IMR-90 (cell line): ENCODE data around the gene CITED2. TPM values are rescaled to one million over a fixed set of nuclear protein-coding genes. Genes with fewer than 3 reads are reported as not detected.

Source experiments
- ATAC-seq: fragments of 200-7000 bp; cut with Tn5 transposase; 2 replicates; pipeline ENCODE4 v1.9.1; 2020; ENCODE audit warnings: low read depth, mild to moderate bottlenecking, moderate library complexity
- BruUV-seq: library from RNA; stranded (reverse); fragments of 400-500 nt; replicated peaks from 2 replicates; lab custom pipeline; 2021; lab: Mats Ljungman, UMichigan
- CTCF ChIA-PET: fragments of 300-600 bp; formaldehyde crosslinking; extraction: SDS; loops from one replicate; lab custom pipeline; 2021; ENCODE audit warnings: antibody characterized with exemption; lab: Yijun Ruan, JAX
- POLR2A ChIA-PET: fragments of 300-600 bp; sonication (Branson Sonifier 250); formaldehyde crosslinking; loops from one replicate; lab custom pipeline; 2022; ENCODE audit warnings: antibody characterized with exemption; ENCODE audit not compliant: unreplicated experiment; lab: Charles Lee
- DNase-seq: peaks from one replicate; pipeline ENCODE4 v3.0.0; 2013
- H2AFZ ChIP-seq: replicated peaks from 2 replicates; pipeline ENCODE3; 2013; ENCODE audit warnings: low read length, mild to moderate bottlenecking; ENCODE audit not compliant: poor library complexity
- H2AK5ac ChIP-seq: 2 replicates; pipeline ENCODE4 v1.6.1; 2013; ENCODE audit warnings: low read depth, low read length, inconsistent platforms
- H2AK9ac ChIP-seq: replicated peaks from 2 replicates; pipeline ENCODE3; 2013; ENCODE audit warnings: mild to moderate bottlenecking, low read depth, low read length, moderate library complexity; ENCODE audit not compliant: poor library complexity
- H2BK120ac ChIP-seq: 2 replicates; pipeline ENCODE4 v1.6.1; 2013; ENCODE audit warnings: low read depth, low read length, inconsistent platforms
- H2BK15ac ChIP-seq: 3 replicates; pipeline ENCODE4 v1.6.1; 2013; ENCODE audit warnings: low read depth, low read length, inconsistent platforms
- H2BK20ac ChIP-seq: 2 replicates; pipeline ENCODE4 v1.6.1; 2013; ENCODE audit warnings: low read depth, mild to moderate bottlenecking, inconsistent platforms, low read length, moderate library complexity
- H2BK5ac ChIP-seq: 2 replicates; pipeline ENCODE4 v1.6.1; 2013; ENCODE audit warnings: mild to moderate bottlenecking, low read depth, low read length, inconsistent platforms; ENCODE audit not compliant: poor library complexity, severe bottlenecking
- H3K14ac ChIP-seq: replicated peaks from 2 replicates; pipeline ENCODE4 v1.6.1; 2013; ENCODE audit warnings: low read depth, low read length, inconsistent platforms
- H3K18ac ChIP-seq: 2 replicates; pipeline ENCODE4 v1.6.1; 2013; ENCODE audit warnings: low read depth, low read length, control low read depth
- H3K23ac ChIP-seq: 2 replicates; pipeline ENCODE4 v1.6.1; 2013; ENCODE audit warnings: low read depth, low read length, inconsistent platforms
- H3K27ac ChIP-seq: 2 replicates; pipeline ENCODE4 v1.5.1; 2013; ENCODE audit warnings: mild to moderate bottlenecking, control low read depth, low read length; ENCODE audit not compliant: insufficient read depth
- H3K27me3 ChIP-seq: 2 replicates; pipeline ENCODE4 v1.6.1; 2013; ENCODE audit warnings: low read length; ENCODE audit not compliant: control insufficient read depth, insufficient read depth
- H3K36me3 ChIP-seq: 2 replicates; pipeline ENCODE4 v1.6.1; 2013; ENCODE audit warnings: low read length, mixed read lengths; ENCODE audit not compliant: control insufficient read depth, insufficient read depth
- H3K4ac ChIP-seq: 2 replicates; pipeline ENCODE4 v1.6.1; 2013; ENCODE audit warnings: low read depth, low read length, inconsistent platforms
- H3K4me1 ChIP-seq: 2 replicates; pipeline ENCODE4 v1.6.1; 2013; ENCODE audit warnings: low read length, mixed read lengths; ENCODE audit not compliant: control insufficient read depth, insufficient read depth
- H3K4me2 ChIP-seq: 2 replicates; pipeline ENCODE4 v1.6.1; 2013; ENCODE audit warnings: low read depth, mild to moderate bottlenecking, control low read depth, low read length, moderate library complexity
- H3K4me3 ChIP-seq: 2 replicates; pipeline ENCODE4 v1.5.1; 2013; ENCODE audit warnings: low read depth, mild to moderate bottlenecking, control low read depth, low read length, moderate library complexity; ENCODE audit not compliant: insufficient read depth
- H3K56ac ChIP-seq: 2 replicates; pipeline ENCODE4 v1.6.1; 2013; ENCODE audit warnings: low read length, inconsistent platforms; ENCODE audit not compliant: insufficient read depth; ENCODE audit errors: extremely low read depth
- H3K79me1 ChIP-seq, 2 experiments: 2 replicates each; pipeline ENCODE4 v1.6.1; 2013; ENCODE audit warnings: low read length in 2 of 2, inconsistent platforms in 1 of 2, low read depth in 1 of 2
- H3K9ac ChIP-seq: 2 replicates; pipeline ENCODE4 v1.6.1; 2013; ENCODE audit warnings: low read depth, low read length, control low read depth
- H3K9me1 ChIP-seq: 2 replicates; pipeline ENCODE4 v1.6.1; 2013; ENCODE audit warnings: low read length, inconsistent platforms; ENCODE audit not compliant: insufficient read depth
- H3K9me3 ChIP-seq: 2 replicates; pipeline ENCODE4 v1.6.1; 2013; ENCODE audit warnings: low read length; ENCODE audit not compliant: control insufficient read depth, insufficient read depth
- H4K20me1 ChIP-seq: 2 replicates; pipeline ENCODE4 v1.6.1; 2013; ENCODE audit warnings: low read length, inconsistent platforms; ENCODE audit not compliant: insufficient read depth
- H4K5ac ChIP-seq: 2 replicates; pipeline ENCODE4 v1.6.1; 2013; ENCODE audit warnings: mild to moderate bottlenecking, low read depth, low read length, control low read depth
- H4K8ac ChIP-seq, 2 experiments: 2 replicates each; pipeline ENCODE4 v1.6.1; 2013; ENCODE audit warnings: low read depth in 2 of 2, low read length in 2 of 2, control low read depth in 1 of 2, inconsistent platforms in 1 of 2
- H4K91ac ChIP-seq: 2 replicates; pipeline ENCODE4 v1.6.1; 2013; ENCODE audit warnings: low read depth, low read length, inconsistent platforms; ENCODE audit not compliant: insufficient read depth
- BHLHE40 ChIP-seq: fragments of 150-350 bp; IDR thresholded peaks from 2 replicates; pipeline ENCODE4 v1.6.1; 2016; ENCODE audit warnings: mild to moderate bottlenecking, low read depth, low read length
- CEBPB ChIP-seq: IDR thresholded peaks from 2 replicates; pipeline ENCODE4 v1.6.1; 2012; ENCODE audit warnings: low read depth, low read length, improper control_type of control experiment
- CHD1 ChIP-seq: IDR thresholded peaks from 2 replicates; pipeline ENCODE4 v1.6.1; 2012; ENCODE audit warnings: low read depth, low read length, improper control_type of control experiment
- ELK1 ChIP-seq: fragments of 150-350 bp; IDR thresholded peaks from 2 replicates; pipeline ENCODE4 v1.6.1; 2016; ENCODE audit warnings: low read depth, mild to moderate bottlenecking, low read length, moderate library complexity, borderline replicate concordance
- FOS ChIP-seq: fragments of 150-350 bp; IDR thresholded peaks from 2 replicates; pipeline ENCODE4 v1.6.1; 2016; ENCODE audit warnings: low read depth, low read length
- MAFK ChIP-seq: IDR thresholded peaks from 2 replicates; pipeline ENCODE4 v1.6.1; 2012; ENCODE audit warnings: low read depth, low read length, improper control_type of control experiment
- MAZ ChIP-seq: IDR thresholded peaks from 2 replicates; pipeline ENCODE4 v1.6.1; 2012; ENCODE audit warnings: low read depth, mild to moderate bottlenecking, low read length, improper control_type of control experiment, moderate library complexity, borderline replicate concordance
- MXI1 ChIP-seq: IDR thresholded peaks from 2 replicates; pipeline ENCODE4 v1.6.1; 2012; ENCODE audit warnings: low read depth, mild to moderate bottlenecking, low read length, moderate library complexity, borderline replicate concordance
- NFE2L2 ChIP-seq: fragments of 150-350 bp; IDR thresholded peaks from 2 replicates; pipeline ENCODE4 v1.6.1; 2016; ENCODE audit warnings: low read depth, mild to moderate bottlenecking, low read length
- POLR2A ChIP-seq: IDR thresholded peaks from 2 replicates; pipeline ENCODE4 v1.6.1; 2012; ENCODE audit warnings: mild to moderate bottlenecking, low read depth, low read length
- RAD21 ChIP-seq: IDR thresholded peaks from 2 replicates; pipeline ENCODE4 v1.6.1; 2012; ENCODE audit warnings: low read length, improper control_type of control experiment
- RCOR1 ChIP-seq: IDR thresholded peaks from 2 replicates; pipeline ENCODE4 v1.6.1; 2012; ENCODE audit warnings: mild to moderate bottlenecking, low read length, improper control_type of control experiment; ENCODE audit not compliant: insufficient replicate concordance
- RFX5 ChIP-seq: IDR thresholded peaks from 2 replicates; pipeline ENCODE4 v1.8.0; 2012; ENCODE audit warnings: low read depth, mild to moderate bottlenecking, low read length, moderate library complexity
- SMC3 ChIP-seq: fragments of 150-350 bp; IDR thresholded peaks from 2 replicates; pipeline ENCODE4 v1.6.1; 2016; ENCODE audit warnings: low read depth, mild to moderate bottlenecking, antibody characterized with exemption, low read length, moderate library complexity
- USF2 ChIP-seq: fragments of 150-350 bp; IDR thresholded peaks from 2 replicates; pipeline ENCODE4 v1.6.1; 2017; ENCODE audit warnings: mild to moderate bottlenecking, antibody characterized with exemption, low read length, low read depth
- WGBS, 2 experiments: methylation state at CpG; one replicate each; pipeline versions ENCODE4 v1.1.5 to v1.1.7; 2013; ENCODE audit warnings: missing lambda C conversion rate in 2 of 2; ENCODE audit not compliant: insufficient read length in 1 of 2; ENCODE audit errors: extremely low coverage in 2 of 2; 5-methylcytosine and 5-hydroxymethylcytosine counted together
- dilution Hi-C: fragments of 300-500 bp; cut with HindIII; formaldehyde crosslinking; loops from one replicate; pipeline ENCODE4 v1.14.3; 2018; ENCODE audit warnings: low sequenced_read_pairs; ENCODE audit not compliant: unreplicated experiment
- in situ Hi-C: fragments of 300-500 bp; cut with MboI; formaldehyde crosslinking; loops from 3 replicates; pipeline ENCODE4 v1.14.3; 2019; ENCODE audit warnings: low sequenced_read_pairs, inconsistent platforms, mixed read lengths
- intact Hi-C: fragments of 100-400 bp; cut with micrococcal nuclease; formaldehyde crosslinking; loops from 2 replicates; pipeline ENCODE4 v1.10.0; 2022
- polyA plus RNA-seq, 3 experiments: library from polyadenylated mRNA; depleted of rRNA; stranded (reverse); fragments of >200 nt; gene quantifications; 2 replicates each; pipeline ENCODE4 v1.2.3, GENCODE V29; 2012; ENCODE audit warnings: low replicate concordance in 1 of 3
- total RNA-seq: library from RNA; depleted of rRNA; stranded (reverse); fragments of >200 nt; gene quantifications from 2 replicates; pipeline ENCODE4 v1.2.3, GENCODE V29; 2012
- TF ChIP-seq, protein P1 (sequence below): conservative IDR thresholded peaks from 2 replicates; pipeline ENCODE4 v1.5.1; 2012; ENCODE audit warnings: mild to moderate bottlenecking, low read depth, low read length, improper control_type of control experiment

The CITED2 gene
- total and polyA plus RNA-seq, 2 of the 4 experiments (the other 2 are of a cell fraction), result 163 to 483 TPM

DNA sequence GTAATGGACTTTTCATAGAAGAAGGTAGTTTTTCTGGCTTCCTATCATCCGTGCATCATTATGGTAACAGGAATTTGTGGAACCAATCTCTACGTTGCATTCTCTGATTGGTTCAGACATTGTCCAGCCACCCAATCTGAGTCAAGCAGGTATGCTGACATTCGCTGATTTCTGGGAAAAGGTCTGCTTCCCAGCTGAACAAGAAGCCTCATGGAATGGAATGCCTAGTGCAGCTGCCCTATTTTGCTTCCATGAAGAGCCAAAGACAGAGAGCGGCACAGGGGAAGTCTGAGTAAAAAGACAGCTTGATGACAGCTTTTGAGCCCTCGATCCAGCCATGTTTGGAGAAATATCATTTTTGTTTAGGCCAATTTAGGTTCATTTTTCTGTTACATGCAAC is 44.1 kb downstream of the CITED2 start:
- H2AK5ac ChIP-seq, result no peak overlapping the region
- H3K4ac ChIP-seq, result no peak overlapping the region
- H3K79me1 ChIP-seq, result no peaks in the 10 kb centered on the region
- no peaks in the 10 kb centered on the region for H4K20me1 ChIP-seq
- ChIA-PET CTCF (no interaction called here), POLR2A (no interaction called here)
- no peak overlapping the region for H3K9ac ChIP-seq
- no peak overlapping the region for H2BK20ac ChIP-seq
- H3K23ac ChIP-seq, result no peak overlapping the region
- H3K56ac ChIP-seq, result no peak overlapping the region
- no TSS peak for BruUV-seq
- H3K4me3 ChIP-seq, result no peak overlapping the region
- intact Hi-C loops, result no loop called here
- no peaks in the 10 kb centered on the region for H3K9me3 ChIP-seq
- H3K4me1 ChIP-seq, result peaks cover 4% of the 10 kb centered on the region
- no peak overlapping the region for H3K14ac ChIP-seq
- H4K91ac ChIP-seq, result no peak overlapping the region
- no peak overlapping the region for H2BK5ac ChIP-seq
- in situ Hi-C loops, result no loop called here
- H3K18ac ChIP-seq, result no peak overlapping the region
- no peaks in the 10 kb centered on the region for H3K36me3 ChIP-seq
- no peaks in the 10 kb centered on the region for H3K27me3 ChIP-seq
- H2AK9ac ChIP-seq, result no peak overlapping the region
- no peak overlapping the region for H3K27ac ChIP-seq
- no peaks in the 10 kb centered on the region for H3K9me1 ChIP-seq
- ATAC-seq, result no peak
- WGBS, 2 experiments, result 75% methylated on average over 2 of the region's 5 CpGs; no CpG with 5 or more reads in 1 of the 2 experiments
- DNase-seq, result no peak
- no peak overlapping the region for H4K8ac ChIP-seq
- dilution Hi-C loops, result no loop called here
- TF ChIP-seq POLR2A (no peak), SMC3 (no peak), BHLHE40 (no peak), RAD21 (no peak), MXI1 (no peak), FOS (no peak), CHD1 (no peak), ELK1 (no peak), MAFK (no peak), RFX5 (no peak), USF2 (no peak), MAZ (no peak), RCOR1 (no peak), NFE2L2 (no peak), CEBPB (no peak)
- TF ChIP-seq, protein P1, sequence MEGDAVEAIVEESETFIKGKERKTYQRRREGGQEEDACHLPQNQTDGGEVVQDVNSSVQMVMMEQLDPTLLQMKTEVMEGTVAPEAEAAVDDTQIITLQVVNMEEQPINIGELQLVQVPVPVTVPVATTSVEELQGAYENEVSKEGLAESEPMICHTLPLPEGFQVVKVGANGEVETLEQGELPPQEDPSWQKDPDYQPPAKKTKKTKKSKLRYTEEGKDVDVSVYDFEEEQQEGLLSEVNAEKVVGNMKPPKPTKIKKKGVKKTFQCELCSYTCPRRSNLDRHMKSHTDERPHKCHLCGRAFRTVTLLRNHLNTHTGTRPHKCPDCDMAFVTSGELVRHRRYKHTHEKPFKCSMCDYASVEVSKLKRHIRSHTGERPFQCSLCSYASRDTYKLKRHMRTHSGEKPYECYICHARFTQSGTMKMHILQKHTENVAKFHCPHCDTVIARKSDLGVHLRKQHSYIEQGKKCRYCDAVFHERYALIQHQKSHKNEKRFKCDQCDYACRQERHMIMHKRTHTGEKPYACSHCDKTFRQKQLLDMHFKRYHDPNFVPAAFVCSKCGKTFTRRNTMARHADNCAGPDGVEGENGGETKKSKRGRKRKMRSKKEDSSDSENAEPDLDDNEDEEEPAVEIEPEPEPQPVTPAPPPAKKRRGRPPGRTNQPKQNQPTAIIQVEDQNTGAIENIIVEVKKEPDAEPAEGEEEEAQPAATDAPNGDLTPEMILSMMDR, result no peak
- H2BK120ac ChIP-seq, result no peak overlapping the region
- H4K5ac ChIP-seq, result no peak overlapping the region
- H2BK15ac ChIP-seq, result no peak overlapping the region
- no peak overlapping the region for H2AFZ ChIP-seq
- H3K4me2 ChIP-seq, result no peak overlapping the region
